Fibroblast of pulmonary artery (primary cell): ENCODE results near the gene AMZ1.
A peak's percentile ranks its signal among the peaks of the same experiment; 100 is the strongest.

ENCODE experiments used
- DNase-seq: peaks from one replicate; pipeline ENCODE4 v3.0.0-alpha.2; 2010; ENCODE audit warnings: low read depth
- H3K4me3 ChIP-seq: replicated peaks from 2 replicates; pipeline ENCODE4 v1.5.1; 2011; ENCODE audit warnings: low read depth, mild to moderate bottlenecking, control low read depth, low read length, moderate library complexity
- TF ChIP-seq, protein P1 (sequence below): IDR thresholded peaks from 2 replicates; pipeline ENCODE4 v1.5.1; 2011; ENCODE audit warnings: mild to moderate bottlenecking, control low read depth, low read length, inconsistent platforms; ENCODE audit errors: missing control alignments

The AMZ1 gene

DNA sequence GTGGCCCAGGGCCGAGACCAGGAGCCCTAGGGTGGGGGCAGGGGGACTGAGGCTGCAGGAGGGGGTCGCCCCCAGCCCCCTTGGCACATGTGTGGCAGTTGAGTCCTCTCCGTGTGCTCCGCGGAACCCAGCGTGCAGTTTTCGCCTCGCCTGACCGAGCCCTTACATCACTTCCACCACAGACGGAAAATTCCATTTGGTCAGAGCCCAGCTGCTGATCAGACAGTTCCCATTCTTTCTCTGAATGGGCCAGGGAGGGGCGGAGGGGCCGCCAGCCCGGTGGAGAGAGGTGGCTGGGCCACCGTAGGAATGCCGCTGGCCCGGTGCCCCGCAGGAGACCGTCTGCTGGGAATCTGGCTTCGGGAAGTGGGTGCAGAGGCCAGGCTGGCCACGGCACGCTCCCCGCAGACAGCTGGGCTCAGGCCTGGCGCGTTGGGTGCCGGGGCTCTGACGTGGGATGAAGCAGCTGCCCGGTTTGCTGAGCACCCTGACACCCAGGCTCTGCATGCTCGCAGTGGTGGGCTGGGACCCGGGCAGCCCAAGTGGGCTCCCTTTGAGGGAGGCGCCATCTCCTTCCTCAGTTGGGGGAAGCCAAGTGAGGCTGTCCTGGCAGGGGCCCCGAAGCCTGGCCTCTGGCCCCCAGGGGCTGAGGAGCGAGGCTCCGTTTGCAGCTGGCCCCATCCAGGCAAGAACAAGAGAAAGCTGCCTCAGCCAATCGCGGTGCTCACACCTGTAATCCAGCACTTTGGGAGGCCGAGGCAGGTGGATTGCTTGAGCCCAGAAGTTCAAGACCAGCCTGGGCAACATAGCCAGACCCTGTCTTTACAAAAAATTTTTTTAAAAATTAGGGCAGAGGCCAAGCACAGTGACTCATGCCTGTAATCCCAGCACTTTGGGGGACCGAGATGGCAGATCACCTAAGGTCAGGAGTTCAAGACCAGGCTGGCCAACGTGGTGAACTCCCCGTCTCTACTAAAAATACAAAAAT is 46.3 kb upstream of the AMZ1 start:
- DNase-seq, result peak; percentile 98
- TF ChIP-seq, protein P1, sequence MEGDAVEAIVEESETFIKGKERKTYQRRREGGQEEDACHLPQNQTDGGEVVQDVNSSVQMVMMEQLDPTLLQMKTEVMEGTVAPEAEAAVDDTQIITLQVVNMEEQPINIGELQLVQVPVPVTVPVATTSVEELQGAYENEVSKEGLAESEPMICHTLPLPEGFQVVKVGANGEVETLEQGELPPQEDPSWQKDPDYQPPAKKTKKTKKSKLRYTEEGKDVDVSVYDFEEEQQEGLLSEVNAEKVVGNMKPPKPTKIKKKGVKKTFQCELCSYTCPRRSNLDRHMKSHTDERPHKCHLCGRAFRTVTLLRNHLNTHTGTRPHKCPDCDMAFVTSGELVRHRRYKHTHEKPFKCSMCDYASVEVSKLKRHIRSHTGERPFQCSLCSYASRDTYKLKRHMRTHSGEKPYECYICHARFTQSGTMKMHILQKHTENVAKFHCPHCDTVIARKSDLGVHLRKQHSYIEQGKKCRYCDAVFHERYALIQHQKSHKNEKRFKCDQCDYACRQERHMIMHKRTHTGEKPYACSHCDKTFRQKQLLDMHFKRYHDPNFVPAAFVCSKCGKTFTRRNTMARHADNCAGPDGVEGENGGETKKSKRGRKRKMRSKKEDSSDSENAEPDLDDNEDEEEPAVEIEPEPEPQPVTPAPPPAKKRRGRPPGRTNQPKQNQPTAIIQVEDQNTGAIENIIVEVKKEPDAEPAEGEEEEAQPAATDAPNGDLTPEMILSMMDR, result no peak
- no peak overlapping the region for H3K4me3 ChIP-seq

DNA sequence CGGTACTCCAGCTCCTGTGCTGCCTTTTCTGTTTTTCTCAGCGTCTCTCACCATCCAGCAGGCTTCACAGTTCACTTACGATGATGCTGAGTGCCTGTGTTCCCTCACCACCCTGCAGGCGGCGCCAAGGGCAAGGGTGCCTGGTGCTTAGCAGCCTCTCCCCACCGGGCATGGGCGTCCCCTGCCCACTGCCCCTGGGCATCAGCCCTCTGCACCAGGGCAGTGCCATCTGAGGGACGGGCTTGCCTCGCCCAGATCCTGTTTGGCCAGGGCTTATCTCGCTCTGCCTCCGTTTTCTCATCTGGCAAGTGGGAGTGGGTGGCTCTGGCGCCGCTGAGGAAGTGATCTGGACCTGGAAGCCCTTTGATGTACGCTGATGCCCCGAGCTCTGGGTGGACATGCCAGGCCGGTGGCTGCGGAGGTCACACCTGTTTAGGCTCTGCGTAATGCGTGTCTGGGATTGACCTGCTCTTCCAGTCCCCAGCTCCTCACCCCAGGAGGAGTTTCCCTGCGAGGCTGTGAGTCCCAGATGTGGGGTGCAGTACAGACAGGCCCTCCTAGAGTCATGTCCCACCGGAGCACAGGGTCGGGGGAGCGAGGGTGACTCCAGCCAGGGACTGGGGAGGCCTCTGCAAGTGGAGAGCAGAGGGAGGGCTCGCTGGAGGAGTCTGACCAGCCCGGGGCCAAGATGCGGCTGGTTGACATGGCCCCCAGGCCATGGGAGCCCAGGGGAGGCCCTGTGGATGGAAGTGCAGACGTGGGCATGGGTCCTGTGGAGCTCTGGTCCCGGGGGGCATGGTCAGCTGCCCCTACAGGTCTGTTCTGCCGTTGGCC is 44.4 kb upstream of the AMZ1 start:
- H3K4me3 ChIP-seq, result no peak overlapping the region
- no peak for DNase-seq
- TF ChIP-seq, protein P1, result peak; percentile 23

GRCh38 chr7:2644220-2644561 is 43.8 kb upstream of the AMZ1 start:
- H3K4me3 ChIP-seq, result no peak overlapping the region
- DNase-seq, result no peak
- TF ChIP-seq, protein P1, result no peak

DNA sequence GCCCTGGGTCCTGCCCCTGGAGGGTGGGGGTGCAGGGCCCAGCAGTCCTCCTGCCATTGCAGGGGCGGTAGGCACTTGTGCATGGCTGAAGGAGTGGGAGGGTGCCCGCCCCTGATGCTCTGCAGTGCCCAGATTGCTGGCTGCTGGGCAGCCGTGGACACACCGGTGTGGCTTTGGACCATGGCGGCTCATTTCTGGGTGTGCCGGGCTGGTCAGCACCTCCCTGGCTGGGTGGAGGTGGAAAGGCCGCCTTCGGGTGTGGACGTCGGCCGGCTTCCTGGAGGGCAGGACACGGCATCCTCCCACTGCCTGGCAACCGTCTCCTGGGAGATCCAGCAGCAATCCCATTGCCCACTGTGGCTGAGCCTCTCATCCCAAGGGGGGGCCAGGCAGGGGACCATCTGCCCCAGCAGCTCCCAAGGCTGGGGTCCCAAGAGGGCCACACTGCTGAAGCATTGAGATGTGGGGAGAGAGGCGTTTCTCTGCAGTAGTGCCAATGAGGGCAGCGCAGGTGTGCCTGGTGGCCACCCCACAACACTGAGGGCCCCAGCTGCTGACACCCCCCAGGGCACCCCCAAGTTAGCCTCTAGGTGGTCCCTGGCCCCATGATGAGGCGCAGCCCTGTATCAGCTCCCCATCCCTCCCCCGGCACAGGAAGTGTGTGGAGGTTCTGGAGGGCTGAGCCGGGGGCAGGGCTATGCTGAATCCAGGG is 43.3 kb upstream of the AMZ1 start:
- no peak overlapping the region for H3K4me3 ChIP-seq
- TF ChIP-seq, protein P1, result no peak
- no peak for DNase-seq

- DNase-seq, result no peak
- TF ChIP-seq, protein P1, result no peak
- no peak overlapping the region for H3K4me3 ChIP-seq
Observed at GRCh38 chr7:2645274-2645868, 42.6 kb upstream of the AMZ1 start.

DNA sequence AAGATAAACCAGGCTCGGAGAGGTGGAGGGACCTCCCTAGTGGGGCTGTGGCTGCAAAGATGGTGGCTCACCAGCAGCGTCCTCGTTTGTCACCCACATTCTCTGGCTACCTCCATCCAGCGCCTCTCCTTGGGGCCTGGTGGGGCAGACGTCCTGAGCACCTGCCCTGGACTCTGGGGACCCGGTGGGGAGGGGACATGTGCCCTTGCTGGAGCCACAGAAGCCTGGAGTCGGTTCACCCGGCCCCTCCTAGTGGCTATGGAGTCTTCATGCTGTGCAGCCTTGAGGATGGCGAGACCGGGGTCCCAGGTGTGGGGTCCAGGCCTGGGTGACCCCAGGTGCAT is 41.7 kb upstream of the AMZ1 start:
- H3K4me3 ChIP-seq, result no peak overlapping the region
- TF ChIP-seq, protein P1, result no peak
- DNase-seq, result no peak
